SIG-M5 treated with dmso at 0.1 percent for 504 hours (cell line): Measurements from ENCODE around the gene RFX2.
A peak's percentile ranks its signal among the peaks of the same experiment; 100 is the strongest.
"Not testable (repeated sequence)": the region's sequence is repeated elsewhere in the genome, so short reads cannot be mapped to it uniquely, and the experiment has no call there.

ENCODE experiments used
- DNase-seq: peaks from one replicate; lab custom pipeline; 2025; ENCODE audit not compliant: unreplicated experiment; lab: John Stamatoyannopoulos, UW

RFX2 gene

DNA sequence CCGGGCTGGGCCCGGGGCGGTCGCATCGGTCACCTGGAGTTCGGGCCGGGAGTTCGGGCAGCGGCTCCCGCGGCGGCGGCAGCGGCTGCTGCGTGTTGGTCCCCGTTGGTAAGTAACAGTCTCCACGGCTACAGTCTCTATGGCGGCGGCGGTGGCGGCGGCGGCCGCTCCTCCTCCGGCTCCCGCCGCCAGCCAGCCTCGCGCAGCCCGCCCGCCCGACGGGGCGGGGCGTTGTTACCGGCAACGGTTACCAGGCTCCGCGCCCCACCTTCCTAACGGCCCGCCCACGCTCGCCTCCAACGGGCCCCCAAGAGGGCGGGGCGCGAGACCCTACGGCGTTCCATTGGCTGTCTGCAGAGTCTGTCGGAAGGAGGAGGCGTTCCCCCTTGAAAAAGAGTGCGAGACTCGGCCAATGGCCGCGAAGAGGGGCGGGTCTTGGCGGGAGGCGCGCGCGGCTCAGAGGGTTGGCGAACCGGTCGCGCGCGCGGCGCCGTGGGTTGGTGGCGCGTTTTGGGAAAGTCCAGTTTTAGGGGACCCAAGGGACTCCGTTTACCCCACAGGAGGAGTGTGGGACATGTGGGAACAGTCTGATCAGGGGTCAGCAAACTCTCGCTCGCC lies at the start of gene RFX2:
Gene RFX2 (minus strand): TSS at position 141 of the 618 bp plus-strand sequence. CDS start 63,004 bp downstream, outside the sequence.
- DNase-seq, result peak; percentile 96

DNA sequence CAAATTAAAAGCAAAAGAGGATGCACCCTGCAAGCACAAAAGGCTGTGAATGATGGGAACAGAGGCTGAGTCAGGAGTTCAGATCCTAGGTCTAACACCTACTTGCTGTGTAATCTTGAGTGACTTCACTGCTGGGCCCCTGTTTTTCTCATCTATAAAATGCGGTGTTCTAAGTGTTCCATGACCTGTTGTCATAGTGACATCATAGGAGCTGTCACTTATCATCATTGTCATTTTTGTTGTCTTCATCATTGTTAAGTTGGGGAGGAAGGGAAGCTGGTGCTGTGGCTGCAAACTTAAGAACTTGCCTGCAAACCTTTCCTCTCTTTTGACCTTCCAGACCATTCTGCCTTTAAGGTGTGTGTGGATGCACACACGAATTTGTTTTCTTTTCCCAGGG lies 45.7 kb upstream of the RFX2 start:
- DNase-seq, result no peak

DNA sequence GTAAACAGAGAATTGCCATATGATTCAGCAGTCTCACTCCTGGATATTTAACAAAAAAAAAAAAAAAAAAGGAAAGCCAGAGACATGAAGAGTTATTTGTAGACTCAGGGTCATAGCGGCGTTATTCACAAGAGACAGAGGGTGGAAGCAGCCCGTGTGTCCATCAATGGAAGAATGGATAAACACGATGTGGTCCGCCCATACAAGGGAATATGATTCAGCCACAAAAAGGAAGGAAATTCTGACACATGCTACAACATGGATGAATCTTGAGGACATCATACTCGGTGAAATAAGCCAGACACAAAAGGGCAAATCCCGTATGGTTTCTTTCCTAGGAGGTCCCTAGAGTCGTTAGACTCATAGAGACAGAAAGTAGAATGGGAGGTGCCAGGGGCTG lies 40.0 kb upstream of the RFX2 start:
- DNase-seq, result no peak

DNA sequence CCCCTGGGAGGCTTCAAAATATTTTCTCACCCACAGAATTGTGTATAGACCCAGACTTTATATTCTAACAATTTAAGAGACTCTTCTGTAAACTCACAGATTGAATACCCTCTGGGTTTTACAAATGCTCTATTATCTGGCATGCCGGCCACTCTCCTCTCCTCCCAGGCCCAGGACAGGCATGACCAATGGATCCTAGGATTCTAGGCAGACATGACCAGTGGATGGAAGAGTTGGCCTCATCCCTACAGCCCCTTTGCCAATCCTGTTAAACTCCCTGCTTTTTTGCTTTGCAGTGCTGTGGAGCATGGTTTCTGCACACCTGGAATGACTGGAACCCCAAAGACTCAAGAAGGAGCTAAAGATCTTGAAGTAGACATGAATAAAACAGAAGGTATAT lies 30.9 kb upstream of the RFX2 start:
- no peak for DNase-seq

DNA sequence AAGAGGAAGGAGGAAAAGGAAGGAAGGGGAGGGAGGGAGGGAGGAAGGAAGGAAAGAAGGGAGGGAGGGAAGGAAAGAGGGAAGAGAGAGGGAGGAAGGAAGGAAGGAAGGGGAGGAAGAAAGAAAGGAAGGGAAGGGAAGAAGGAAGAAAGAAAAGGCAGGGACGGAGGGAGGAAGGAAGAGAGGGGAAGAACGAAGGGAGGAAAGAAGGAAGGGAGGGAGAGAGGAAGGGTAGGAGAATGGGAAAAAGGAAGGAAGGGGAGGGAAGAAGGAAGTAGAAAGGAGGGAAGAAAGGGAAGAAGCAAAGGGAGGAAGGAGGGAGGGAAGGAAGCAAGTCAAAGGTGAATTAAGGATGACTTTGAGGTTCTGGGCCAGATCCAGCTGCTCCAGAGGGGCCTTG lies 28.2 kb upstream of the RFX2 start:
- no peak for DNase-seq

DNA sequence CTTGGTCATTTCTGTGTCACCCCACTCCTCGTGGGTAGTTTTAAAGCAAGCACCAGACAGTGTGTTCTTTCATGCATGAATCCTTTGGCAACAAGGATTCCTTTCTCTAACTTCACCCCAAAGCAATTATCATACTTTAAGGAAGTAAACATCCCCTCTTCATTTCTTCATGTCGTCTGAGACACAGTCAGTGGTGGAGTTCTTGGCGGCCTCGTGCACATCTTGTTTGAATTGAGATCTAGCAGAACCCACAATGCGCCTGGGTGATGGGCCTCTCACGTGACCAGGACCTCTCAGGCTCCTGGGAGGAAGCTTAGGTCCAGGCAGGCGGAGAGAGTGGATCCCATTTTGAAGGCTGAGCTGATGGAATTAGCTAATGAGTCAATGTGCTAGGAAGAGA lies 27.8 kb upstream of the RFX2 start:
- peak; percentile 2 for DNase-seq

DNA sequence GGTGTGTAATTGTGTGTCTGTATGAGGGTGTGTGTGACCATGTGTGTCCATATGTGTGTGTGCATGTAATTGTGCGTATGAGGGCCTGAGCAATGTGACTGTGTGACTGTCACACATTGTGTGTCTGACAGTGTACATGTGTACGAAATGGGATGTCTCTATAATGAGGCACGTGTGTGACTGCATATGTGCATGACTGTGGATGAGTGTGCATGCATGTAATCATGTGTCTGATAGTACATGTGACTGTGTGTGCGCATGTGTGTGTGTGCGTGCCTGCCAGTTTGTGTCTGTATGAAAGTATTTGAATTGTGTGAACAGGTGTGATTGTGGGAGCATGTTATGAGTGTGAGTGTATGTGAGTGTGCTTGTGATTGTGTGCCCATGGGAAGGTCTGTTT lies 22.9 kb upstream of the RFX2 start:
- DNase-seq, result no peak

DNA sequence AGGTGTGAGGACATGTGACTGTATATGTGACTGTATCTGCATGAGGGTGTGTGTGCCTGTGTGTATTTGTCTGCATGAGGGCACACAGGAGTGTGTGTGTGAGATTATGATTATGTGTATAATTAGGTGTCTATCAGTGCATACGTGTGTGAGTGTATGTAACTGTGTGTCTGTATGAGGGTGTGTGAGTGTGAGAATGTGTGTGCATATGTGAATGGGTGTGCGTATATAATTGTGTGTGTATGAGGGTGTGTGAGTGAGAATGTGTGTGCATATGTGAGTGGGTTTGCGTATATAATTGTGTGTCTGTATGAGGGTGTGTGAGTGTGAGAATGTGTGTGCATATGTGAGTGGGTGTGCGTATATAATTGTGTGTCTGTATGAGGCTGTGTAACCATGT lies 22.2 kb upstream of the RFX2 start:
- no peak for DNase-seq

DNA sequence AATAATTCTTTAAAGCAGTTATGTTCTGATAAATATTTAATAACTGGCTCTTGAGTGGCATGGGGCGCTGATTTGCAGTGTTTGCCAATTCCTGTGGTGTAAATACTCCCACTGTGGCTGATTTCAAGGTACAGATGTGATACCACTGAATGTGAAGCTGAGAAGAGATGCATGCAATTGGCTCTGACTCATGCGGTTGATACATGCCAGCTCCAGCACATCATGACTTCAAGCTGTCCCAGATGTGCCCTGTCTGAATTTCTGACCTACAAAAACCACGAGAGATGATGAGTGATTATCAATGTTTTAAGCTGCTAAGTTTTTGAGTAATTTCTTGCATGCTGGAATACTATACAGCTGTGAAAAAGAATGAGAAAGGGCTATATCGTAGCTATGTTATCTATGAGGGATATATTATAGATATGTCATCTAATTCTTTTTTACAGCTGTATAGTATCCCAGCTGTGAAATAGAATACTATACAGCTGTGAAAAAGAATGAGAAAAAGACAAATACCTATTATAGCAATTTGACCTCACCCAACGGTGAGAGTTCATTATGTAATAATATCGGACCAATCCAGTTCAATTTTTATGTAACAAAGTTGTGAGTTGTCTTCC lies 17.5 kb upstream of the RFX2 start:
- no peak for DNase-seq

DNA sequence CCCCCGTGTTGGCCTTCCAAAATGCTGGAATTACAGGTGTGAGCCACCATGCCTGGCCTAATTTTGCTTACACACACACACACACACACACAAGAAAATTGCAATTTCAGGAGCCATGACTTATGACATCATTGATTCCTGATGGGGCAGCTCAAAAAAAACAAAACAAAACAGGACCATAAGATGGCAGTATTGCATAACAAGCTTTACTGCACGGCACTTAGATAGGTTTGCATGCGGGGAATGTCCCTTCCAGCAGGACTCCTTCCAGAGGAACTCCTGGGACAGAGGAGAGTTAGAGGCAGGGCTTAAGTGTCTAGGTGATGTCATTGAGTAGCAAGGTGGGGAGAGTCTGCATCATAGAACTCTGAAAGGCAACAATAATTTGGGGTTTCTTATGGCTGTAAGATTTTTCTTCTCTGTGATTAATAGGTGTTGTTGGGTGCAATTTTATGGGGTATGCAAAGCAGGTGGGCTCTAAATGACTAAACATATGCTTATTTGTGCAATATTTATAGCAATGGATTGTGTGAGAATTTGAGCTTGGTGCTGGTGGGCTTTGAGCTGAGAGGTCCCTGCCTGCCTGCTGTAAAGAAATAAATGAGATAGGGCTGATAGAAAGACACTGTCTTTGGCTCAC lies 16.2 kb upstream of the RFX2 start:
- DNase-seq, result peak; percentile 73

DNA sequence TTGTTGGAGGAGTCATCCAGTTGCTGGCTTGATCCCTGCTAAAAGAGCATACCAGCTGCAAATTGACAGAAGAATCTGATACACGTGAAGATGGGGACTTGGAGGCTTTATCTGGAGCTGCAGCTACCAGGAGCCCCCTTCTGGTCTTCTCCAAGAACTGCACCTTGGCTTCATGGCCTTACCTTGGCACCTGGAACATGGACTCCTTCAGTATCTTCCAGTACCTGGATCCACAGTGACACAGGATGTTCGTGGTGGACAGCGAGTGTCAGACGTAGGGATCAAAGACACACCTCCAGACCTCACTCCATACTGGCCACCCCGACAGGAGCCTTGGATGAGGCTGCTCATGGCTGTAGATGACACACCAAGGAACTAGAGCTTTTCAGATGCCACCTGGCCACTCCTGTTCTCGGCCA lies 15.3 kb upstream of the RFX2 start:
- DNase-seq, result peak; percentile 71

DNA sequence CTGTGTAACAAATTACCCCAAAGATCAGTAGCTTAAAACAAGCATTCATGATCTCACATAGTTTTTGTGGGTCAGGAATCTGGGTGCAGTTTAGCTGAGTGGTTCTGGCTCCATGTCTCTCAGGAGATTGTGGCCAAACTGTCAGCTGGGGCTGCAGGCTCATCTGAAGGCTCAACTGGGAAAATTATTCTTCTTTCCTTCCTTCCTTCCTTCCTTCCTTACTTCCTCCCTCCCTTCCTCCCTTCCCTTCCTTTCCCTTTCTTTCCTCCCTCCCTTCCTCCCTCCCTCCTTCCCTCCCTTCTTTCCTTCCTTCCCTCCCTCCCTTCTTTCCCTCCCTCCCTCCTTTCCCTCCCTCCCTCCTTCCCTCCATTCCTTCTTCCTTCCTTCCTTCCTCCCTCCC lies 8.7 kb upstream of the RFX2 start:
- DNase-seq, result no peak

DNA sequence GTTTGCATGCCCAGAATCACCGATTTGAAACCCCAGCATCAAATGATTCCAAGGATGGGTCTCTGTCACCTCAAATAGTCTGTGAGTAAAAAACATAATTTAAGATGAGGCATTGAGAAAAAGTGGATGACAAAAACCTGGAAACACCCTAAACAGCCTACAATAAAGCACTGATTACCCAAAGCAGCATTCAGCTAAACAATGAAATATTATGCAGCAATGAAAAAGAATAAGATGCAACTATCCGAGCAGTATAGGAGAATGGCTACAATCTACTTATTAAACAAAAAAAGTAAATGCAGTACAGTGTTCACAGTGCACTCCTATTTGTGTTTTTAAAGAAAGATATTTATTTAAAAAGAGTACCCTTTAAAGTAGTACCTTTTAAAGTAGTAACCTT lies 7.7 kb upstream of the RFX2 start:
- DNase-seq, result no peak

DNA sequence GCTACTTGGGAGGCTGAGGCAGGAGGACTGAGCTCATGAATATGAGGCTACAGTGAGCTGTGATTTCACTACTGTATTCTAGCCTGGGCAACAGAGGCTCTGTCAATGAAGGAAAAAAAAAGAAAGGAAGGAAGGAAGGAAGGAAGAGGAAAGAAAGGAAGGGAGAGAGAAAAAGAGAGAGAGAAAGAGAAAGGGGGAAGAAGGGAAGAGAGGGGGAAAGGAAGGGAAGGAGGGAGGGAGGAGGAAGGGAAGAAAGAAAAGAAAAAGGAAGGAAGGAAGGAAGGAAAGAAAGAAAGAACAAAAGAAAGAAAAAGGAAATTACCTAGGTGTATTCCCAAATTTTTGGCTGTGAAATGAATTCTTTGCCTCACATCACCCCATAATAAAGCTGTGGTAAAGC lies 7.2 kb upstream of the RFX2 start:
- DNase-seq, result no peak

DNA sequence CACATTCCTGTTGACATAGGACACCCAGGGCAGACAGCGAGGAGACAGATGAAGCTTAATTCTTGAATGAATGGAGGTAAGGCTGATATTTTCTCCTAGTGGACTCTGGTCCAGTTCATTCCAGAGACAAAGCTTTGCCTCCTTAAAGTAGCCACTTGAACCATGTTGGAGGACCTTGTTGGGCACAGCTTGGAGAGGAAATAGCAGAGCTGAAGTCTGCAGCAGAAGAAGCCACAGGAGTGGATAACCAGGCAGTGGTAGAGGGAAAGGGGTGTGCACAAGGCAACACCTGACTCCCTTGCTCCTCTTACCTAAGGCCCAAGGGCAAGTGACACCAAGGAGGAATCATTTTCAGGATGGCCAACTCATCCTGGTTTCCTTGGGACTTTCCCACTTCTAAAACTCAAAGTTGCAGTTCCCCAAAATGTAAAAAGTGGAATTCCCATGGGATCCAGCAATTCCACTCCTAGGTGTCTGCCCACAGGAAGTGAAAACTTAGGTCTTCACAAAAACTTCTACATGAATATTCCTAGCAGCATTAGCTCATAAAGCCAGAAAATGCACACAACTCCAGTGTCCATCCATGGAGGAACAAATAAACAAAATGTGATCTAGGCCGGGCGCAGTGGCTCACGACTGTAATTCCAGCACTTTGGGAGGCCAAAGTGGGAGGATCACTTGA lies 6.6 kb upstream of the RFX2 start:
- DNase-seq, result no peak

DNA sequence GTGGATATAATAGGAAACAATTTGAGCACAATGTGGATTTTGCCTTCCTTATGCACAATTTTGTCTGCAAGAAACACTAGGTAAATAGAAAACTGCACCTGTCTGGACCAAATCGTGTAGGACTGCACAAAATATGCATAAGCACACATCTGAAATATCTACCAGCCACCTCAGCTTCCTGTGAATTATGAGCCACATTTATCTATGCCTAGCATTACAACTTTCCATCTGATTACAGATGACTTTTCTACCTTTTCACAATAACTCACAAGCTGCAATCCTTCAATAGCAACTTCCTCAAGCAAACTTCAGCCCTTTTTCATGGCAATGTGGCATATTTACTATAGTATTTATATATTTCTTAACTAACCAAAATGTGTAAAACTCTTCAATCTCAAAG lies 5.7 kb upstream of the RFX2 start:
- no peak for DNase-seq

DNA sequence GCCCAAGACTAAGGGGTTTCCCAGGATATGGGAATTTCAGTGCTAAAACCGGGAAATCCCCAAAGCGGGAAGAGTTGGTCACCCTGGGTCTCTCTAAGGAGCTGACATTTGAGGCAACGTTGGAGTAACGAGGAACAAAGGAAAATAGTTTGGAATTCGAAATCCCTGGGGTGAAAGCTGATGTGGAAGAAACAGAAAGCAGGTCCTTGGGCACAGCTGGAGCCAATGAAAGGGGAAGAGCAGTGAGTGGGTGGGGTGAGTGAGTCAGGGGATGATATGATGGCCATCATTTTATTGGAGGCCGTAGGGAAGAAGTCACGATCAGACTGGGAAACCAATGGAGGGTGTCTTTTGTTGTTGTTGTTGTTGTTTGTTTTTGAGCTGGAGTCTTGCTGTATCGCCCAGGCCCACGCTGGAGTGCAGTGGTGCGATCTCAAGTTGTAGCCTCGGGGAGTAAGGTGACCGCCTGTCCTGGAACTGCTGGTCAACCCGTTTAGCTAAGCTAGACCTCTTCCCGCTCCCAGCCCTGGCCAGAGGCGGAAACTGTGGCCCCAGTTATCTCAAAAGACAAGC lies 3.4 kb upstream of the RFX2 start:
- no peak for DNase-seq

DNA sequence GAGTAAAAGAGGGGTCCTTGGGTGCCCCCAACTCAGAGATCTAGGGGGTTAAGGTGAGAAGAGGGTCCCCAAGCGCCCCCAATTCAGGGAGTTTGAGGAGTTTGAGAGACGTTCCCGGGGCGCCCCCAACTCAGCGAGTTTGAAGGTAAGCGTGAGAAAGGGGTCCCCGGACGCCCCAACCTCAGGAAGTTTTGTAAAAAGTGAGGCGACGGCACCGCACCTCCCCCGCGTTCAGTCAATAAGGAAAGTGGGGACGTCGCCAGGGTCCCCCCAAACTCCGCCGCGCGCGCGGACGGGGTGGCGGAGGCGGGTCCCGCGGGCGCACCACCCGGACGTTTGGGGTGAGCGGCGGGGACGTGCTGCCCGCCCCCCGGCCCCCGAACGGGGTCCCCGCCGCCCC lies 353 bp downstream of the RFX2 start:
- DNase-seq, result no peak

DNA sequence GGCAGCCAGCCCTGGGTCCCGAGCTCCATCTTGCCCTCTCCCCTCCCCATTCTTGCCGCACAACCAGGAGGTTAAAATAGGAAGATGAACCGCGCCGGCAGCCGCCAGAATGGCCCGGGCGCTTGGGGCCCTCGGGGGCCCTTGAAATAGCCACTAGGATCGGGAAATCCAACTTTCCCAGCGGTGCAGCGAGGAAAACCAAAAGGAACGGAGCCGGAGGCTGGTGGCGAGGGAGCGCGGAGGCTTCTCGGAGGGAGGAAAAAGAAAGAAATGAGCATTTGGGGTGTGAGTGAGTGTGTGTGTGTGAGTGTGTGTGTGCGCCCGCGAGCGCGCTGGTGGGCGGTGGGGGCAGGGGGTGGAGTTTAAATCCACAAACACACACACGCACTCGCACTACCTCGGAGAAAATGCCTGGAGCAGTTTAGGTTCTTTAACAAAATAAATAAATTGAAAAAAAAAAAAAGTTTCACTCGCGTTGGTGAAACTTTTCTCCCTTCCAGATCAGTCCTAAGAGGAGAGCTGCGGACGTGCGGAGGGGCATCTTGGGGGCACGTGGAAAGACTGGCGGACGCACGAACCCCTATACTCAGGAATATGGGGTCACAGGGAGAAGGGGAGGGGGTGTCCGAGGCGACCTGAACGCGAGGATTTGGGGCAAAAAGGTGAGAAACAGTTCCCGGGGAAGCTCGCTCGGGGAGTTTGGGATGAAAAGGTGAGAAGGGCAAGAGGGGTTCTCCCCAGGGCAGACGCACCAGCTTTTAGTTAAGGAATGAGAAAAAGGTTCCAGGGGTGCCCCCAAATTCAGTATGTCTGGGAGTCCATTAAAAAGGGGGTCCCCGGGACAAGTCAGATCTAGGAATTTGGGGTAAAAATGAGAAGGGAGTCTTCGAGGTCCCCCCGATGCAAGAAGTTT lies 1.3 kb downstream of the RFX2 start:
- peak; percentile 28 for DNase-seq

DNA sequence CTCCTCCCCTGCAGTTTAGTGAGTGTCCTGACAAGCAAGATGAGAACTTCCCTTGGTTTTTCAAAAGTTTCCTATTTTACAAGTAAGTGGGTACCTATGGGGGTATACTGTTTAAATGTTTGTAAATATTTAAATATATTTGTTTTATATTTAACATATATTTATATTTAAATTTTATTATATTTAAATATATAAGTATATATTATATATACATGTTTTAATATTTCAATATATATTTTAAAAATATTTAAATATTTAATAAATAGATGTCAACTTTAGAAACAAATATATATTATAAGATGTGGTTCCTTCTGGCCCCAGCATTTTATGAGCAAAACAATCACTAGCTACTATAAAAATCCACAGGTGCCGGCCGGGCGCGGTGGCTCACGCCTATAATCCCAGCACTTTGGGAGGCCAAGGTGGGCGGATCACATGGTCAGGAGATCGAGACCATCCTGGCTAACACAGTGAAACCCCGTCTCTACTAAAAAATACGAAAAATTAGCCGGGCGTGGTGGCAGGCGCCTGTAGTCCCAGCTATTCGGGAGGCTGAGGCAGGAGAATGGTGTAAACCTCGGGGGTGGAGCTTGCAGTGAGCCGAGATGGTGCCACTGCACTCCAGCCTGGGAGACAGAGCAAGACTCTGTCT lies 3.5 kb downstream of the RFX2 start:
- not testable (repeated sequence) for DNase-seq
